Measurements from ENCODE around the gene HUWE1. TPM values are rescaled to one million over a fixed set of nuclear protein-coding genes. Genes with fewer than 3 reads are reported as not detected.
"Not testable (repeated sequence)": the region's sequence is repeated elsewhere in the genome, so short reads cannot be mapped to it uniquely, and the experiment has no call there.

Gene HUWE1
- total RNA-seq, 1 experiment from 2014 or later: 99.5 TPM

DNA sequence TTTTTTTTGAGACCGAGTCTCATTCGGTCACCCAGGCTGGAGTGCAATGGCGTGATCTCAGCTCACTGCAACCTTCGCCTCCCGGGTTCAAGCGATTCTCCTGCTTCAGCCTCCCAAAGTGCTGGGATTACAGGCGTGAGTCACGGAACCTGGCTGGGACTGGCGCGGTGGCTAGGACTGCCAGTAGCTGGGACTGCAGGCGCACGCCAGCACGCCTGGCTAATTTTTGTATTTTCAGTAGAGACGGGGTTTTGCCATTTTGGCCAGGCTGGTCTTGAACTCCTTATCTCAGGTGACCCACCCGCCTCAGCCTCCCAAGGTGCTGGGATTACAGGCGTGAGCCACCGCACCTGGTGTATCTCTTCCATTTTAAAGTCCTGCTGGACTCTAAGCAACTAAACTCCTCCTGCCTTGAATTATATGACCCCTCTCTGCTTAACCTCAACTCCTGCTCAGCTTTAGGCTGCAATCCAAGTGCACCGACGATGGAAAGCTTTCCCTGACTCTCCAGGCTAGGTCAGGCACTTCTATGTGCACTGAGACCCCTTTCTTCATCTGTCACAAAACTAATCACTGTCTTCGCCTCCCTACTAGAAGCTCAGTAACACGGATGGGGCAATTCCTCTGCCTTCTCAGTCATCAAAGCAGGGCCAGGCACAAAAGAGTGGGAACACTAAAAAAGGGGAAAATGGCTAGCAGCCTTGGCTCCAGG, 155.1 kb downstream of the HUWE1 start:
- not testable (repeated sequence) for DNase-seq (ENCODE audit: low read depth)

- DNase-seq (ENCODE audit: low read depth): no peak
Measured at GRCh38 chrX:53526999-53527398, 159.5 kb downstream of the HUWE1 start.

DNA sequence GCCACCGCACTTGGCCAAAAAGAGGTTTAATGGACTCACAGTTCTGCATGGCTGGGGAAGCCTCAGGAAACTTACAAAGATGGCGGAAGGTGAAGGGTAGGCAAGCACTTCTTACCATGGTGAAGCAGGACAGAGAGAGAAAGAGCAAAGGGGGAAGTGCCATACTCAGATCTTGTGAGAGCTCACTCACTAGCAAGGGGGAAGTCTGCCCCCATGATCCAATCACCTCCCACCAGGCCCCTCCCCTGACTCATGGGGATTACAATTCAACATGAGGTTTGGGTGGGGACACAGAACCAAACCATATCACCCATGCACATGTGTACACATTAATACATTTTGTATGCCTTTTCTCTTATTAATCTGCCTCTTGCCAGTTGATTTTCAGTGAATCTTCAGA, 175.2 kb downstream of the HUWE1 start:
- no peak for DNase-seq (ENCODE audit: low read depth)

- not testable (repeated sequence) for DNase-seq (ENCODE audit: low read depth)
Measured at GRCh38 chrX:53504035-53504434, 182.5 kb downstream of the HUWE1 start.

DNA sequence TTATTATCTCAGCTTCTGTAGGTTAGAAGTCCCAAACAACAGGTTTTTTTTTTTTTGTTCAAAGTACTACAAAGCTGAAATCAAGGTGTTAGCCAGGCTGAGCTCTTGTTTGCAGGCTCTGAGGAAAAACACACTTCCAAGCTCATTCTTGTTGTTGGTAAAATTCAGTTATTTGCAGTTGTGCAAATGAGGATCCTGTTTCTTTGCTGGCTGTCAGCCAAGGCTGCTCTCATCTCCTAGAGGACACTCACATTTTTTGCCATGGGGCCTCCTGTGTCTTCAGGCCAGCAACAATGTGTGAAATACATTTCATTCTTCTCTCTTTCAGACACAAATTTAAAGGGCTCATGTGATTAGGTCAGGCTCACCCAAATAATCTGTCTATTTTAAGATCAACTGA, 192.1 kb downstream of the HUWE1 start:
- DNase-seq (ENCODE audit: low read depth): peak; percentile 15

- DNase-seq (ENCODE audit: low read depth): no peak
Measured at GRCh38 chrX:53486285-53486684, 200.2 kb downstream of the HUWE1 start.

DNA sequence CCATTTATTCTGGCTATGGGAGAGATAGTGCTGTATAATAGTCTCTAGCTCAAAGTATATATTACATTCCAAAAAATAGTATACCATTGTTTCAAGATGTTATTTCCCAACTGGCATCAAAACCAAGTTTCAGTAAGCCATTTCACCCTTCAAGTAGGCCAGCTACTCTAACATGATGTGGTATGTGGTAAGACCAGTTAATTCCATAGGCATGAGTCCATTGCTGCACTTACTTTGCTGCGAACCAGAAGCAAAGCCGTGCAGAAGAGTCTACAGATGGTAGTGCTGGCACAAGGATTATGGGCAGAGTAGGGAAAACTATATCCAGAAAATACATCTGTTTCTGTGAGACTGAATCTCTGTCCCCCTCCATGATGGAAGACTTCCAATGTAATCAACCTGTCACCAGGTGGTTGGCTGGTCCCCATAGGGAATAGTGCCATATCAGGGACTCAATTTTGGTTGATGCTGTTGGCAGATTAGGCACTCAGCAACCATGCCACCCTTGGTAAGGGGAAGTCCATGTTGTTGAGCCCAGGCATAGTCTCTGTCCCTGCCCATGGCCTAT, 202.6 kb downstream of the HUWE1 start:
- DNase-seq (ENCODE audit: low read depth): peak; percentile 52

DNA sequence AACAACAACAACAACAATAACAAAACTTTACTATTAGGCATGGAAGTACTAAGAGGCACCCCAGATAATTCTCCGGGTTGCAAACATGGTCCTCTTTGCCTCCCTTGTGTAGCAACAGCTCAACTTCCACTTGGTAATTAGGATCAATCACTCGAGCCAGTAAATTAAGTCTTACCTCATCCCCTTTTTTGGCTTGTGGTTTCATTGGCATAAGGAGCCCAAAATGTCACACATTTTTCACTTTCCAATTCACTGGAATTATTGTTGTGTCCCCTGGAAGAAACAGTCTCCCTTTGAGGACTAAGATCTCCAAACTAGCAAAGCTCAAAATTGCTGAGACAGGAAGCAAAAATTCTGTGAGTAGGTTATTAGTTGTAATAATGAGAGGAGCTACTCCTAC, 203.1 kb downstream of the HUWE1 start:
- no peak for DNase-seq (ENCODE audit: low read depth)
